HG03354 (cell line): ENCODE results near the gene PILRA.
"Not testable (repeated sequence)": the region's sequence is repeated elsewhere in the genome, so short reads cannot be mapped to it uniquely, and the experiment has no call there.

Experiments
- ATAC-seq: cut with Tn5 transposase; IDR thresholded peaks from one replicate; pipeline ENCODE4 v1.9.1; 2021; ENCODE audit warnings: mild to moderate bottlenecking; ENCODE audit not compliant: unreplicated experiment, poor library complexity, severe bottlenecking

Gene PILRA

DNA sequence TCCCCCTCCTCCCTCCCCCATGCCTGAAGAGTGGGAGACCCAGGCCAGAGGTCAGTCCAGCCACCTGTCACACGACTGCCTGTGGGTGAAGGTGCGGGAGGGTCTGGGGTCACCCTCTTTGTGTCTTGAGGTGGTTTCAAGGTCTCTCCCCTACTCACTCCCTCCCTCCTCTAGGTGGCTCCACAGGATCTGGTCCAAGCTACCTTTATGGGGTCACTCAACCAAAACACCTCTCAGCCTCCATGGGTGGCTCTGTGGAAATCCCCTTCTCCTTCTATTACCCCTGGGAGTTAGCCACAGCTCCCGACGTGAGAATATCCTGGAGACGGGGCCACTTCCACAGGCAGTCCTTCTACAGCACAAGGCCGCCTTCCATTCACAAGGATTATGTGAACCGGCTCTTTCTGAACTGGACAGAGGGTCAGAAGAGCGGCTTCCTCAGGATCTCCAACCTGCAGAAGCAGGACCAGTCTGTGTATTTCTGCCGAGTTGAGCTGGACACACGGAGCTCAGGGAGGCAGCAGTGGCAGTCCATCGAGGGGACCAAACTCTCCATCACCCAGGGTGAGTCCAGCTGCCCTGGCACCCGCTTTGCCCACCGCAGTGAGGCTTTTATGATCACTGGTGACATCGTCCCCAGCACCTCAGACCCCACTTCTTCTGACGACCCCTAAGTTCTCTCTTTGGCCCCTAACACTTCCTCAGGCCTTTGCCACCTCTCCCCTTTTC is 747 bp downstream of the PILRA start:
- not testable (repeated sequence) for ATAC-seq

DNA sequence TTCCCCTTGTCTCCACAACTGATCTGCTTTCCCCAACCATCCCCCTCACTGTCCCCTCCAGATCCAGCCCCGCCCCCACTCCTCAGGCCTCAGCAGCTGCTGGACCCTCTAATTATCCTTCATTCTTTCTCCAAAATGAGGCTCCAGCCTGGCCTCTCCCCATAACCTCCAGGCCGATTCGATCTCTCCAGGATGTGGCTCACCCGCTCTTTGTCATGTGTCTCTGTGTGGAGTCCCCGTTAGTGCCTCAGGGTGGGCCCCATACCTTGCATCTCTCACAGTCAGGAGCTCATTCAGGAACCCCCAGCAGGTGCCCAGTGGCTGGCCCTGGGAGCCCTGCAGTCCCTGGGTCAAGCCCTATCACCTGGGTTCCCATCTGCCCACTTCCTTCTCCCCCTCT is 1.3 kb downstream of the PILRA start:
- ATAC-seq = no peak

DNA sequence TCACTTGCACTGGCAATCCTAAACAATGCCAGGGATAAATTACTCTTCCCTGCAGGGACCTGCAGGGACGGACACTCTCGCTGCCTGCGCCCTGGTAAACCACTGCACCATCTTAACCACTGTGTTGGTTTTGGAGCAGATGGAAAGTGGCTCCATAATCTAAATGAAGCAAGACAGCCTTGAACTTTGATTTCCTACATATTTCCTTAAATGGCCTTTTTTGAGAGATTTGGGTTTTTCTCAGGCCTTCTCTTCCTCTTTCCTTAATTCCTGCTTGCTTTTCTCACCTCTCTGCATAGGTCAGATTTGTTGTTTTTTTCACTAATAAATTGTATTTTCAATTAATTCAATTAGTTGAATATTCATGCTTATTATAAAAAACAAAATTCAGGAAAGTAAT is 2.8 kb downstream of the PILRA start:
- no peak for ATAC-seq

DNA sequence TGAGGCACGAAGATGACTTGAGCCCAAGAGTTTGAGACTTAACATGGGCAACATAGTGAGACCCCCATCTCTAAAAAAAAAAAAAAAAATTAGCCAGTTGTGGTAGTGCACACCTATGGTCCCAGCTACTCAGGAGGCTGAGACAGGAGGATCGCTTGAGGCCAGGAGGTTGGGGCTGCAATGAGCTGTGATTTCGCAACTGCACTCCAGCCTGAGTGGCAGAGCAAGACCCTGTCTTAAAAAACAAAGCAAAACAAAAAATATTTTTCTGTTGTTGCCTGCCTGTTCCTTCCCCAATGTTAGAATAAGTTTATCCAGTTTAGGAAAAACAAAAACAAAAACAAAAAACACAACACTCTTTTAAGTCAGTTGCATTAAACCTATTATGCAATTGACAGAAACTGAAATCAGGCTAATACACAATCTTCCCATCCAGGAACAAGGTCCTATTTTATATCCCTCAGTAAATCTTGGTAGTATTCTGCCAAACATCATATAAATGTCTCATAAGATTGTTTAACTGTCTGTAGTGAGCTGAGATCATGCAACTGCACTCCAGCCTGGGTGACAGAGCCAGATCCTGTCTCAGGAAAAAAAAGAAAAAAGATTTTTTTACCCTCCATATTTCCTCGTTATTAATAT is 4.9 kb downstream of the PILRA start:
- ATAC-seq = no peak

DNA sequence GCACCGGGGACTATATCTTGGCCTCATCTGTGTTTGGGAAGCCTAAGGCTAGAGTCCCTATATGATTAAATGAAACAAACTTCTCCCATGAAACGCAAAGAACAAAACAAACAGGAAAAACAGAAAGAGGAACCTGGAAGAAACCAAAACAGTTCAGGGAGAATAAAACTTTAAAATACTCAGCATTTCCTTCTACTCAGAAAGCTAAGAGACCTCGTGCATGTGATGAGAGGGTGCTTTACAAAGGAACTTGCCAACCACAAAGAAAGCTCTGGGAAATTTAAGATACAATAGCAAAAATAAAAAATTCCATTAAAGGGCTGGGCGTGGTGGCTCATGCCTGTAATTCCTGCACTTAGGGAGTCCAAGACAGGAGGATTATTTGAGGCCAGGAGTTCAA is 6.9 kb downstream of the PILRA start:
- no peak for ATAC-seq

DNA sequence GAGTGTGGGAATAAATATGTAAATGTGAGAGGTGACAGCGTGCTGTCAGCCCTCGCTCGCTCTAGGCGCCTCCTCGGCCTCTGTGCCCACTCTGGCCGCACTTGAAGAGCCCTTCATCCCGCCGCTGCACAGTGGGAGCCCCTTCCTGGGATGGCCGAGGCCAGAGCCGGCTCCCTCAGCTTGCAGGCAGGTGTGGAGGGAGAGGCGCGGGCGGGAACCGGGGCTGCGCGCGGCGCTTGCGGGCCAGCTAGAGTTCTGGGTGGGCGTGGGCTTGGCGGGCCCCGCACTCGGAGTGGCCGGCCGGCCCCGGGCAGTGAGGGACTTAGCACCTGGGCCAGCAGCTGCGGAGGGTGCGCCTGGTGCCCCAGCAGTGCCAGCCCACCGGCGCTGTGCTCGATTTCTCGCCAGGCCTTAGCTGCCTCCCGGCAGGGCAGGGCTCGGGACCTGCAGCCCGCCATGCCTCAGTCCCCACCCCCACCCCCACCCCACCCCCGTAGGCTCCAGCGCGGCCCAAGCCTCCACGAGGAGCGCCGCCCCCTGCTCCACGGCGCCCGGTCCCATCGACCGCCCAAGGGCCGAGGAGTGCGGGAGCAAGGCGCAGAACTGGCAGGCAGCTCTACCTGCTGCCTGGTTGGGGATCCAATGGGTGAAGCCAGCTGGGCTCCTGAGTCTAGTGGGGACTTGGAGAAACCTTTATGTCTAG is 8.4 kb downstream of the PILRA start:
- not testable (repeated sequence) for ATAC-seq

DNA sequence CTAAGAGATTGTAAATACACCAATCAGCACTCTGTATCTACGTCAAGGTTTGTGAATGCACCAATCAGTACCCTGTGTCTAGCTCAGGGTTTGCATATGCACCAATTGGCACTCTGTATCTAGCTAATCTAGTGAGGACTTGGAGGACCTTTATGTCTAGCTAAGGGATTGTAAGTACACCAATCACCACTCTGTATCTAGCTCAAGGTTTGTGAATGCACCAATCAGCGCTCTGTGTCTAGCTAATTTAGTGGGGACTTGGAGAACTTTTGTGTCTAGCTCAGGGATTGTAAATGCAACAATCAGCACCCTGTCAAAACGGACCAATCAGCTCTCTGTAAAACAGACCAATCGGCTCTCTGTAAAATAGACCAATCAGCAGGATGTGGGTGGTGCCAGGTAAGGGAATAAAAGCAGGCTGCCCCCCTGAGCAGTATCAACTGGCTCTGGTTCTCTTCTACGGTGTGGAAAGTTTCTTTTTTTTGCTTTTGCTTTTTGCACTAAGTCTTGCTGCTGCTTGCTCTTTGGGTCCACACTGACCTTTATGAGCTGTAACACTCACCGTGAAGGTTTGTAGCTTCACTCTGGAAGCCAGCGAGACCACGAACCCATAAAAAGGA is 9.1 kb downstream of the PILRA start:
- not testable (repeated sequence) for ATAC-seq

DNA sequence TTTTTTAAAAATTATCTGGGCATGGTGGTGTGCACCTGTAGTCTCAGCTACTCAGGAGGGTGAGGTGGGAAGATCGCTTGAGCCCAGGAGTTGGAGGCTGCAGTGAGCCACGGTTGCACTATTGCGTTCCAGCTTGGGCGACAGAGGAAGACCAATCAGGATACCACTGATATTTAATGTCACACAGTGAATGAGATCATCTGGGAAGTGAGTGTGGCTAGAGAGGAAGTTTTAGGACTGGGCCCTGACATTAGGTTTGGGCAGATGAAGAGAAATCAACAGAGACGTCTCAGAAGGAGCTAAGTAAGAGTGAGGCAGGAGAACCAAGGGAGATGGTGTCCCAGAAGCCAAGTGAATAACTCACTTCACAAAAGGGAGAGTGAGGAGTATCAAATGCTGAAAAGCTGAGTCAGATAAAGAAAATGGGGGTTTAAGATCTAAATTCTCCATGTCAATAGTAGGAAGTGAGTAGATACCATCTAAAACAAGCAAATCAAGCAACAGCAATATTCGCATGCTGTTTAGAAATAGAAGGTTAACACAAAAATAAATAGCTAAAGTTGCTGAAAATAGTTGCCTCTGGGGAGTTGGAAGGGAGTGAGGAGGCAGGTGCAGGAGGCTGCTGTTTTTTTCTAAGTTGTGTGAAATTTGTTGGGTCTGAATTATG is 11.5 kb downstream of the PILRA start:
- ATAC-seq = no peak

DNA sequence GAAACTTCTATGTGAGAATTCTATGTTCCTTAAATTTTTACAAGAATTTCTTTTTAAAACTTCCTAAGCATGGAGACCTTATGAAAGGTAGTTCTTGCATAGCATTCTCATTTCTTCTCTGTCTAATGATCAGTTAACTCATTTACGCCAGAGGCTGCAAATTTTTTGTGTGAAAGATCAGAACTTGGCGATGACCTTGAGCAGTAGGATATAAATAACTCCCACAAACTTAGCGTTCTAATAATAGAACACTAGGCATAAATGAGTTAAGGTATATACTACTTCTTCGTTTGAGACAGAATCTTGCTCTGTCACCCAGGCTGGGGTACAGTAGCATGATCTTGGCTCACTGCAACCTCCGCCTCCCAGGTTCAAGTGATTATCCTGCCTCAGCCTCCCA is 13.7 kb downstream of the PILRA start:
- no peak for ATAC-seq

DNA sequence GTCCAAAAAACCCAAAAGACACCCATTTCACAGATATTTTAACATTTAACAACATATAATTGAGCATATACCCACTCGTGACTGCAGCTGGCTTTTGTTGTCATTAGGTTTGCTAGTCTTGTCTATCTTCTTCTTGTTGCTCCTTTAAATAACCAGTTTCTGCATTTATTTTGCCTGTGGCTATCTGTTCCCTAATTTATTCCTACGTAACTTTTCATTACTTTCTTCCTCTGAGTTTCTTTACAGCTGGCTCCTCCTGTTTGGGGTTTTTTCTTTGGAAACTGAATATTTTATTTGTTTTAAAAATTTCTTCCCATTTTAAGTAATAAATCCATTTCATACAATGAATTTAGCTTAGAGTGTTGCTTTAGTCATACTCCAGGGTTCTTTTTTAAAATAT is 14.4 kb downstream of the PILRA start:
- no peak for ATAC-seq

DNA sequence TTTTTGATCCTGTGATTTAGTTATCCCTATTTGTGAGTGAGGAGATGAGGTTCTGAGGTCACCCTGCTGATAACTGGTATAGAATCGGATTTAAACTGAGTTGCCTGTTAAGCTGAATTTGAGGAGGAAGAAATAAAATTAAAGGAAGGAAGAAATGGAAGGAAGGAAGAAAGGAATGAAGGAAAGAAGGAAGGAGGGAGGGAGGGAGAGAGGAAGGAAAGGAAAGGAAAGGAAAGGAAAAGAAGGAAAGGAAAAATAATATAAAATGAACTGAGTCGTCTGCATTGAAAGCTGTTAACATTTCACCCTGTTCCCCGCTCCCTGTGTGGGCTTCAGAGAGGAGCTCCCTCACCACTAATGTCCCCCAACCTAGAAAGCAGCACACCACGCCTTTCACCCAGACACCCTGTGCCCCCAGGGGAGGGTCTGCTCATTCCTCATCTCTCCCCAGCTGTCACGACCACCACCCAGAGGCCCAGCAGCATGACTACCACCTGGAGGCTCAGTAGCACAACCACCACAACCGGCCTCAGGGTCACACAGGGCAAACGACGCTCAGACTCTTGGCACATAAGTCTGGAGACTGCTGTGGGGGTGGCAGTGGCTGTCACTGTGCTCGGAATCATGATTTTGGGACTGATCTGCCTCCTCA is 16.3 kb downstream of the PILRA start:
- ATAC-seq = no peak

DNA sequence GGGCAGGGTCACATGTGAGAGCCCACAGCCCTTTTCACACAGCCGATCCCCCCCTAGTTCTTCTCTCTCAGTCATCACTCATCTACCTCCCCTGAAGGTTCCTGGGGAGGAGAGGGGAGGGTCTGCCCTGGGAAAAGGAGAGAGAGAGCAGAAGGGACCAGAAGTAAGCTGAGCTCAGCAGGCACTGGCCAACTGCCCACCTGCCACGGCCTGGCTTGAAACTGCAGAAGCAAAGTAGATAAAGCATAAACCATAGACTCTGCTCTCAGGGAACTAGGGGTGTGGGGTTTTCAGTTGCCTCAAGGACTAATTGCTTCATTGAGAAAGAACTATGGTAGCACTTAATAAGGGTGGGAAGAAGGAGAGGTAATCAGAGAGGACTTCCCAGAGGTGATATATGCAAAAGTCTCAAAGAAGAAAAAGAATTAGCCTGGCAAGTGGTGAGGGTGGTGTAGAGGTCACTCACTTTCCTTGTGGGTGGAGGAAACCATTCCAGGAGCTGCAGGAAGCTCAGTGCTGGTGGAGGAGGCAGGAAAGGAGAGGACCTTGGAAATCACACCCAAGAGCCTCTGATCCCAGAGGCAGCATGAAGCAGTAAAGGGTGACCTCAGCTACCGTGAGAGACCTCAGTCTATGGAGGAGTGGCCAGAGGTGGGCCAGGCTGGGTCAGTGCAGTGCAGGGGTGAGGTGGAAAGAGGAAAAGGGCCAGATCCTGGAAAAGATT is 17.2 kb downstream of the PILRA start:
- no peak for ATAC-seq

DNA sequence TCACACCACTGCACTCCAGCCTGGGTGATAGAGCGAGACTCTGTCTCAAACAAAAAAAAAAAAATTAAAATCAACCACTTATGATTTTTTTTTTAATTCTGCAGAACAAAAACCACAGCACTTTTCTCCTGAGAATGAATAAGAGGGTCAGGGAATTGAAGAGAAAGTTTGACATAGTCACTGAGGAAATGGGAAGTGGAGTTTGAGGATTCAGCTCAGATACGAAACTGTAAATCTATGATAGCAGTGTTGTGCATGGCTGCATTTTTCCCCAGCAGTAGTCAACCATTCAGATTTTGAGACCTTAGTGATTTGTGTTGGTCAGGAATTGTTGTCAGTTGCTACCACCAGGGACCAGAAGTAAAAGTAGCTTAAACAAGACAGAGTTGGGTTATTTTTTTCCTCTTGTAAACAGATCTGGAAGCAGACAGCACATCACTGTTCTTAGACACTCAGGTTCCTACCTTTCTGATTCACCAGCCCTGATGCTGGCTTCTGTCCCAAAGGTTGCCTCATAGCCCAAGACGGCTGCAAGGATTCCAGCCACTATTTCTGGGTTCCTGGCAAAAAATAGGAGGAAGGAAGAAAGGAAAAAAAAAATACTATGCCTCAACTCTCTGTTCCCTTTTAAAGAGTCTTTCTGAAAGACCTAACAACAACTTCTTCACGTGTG is 20.1 kb downstream of the PILRA start:
- no peak for ATAC-seq

DNA sequence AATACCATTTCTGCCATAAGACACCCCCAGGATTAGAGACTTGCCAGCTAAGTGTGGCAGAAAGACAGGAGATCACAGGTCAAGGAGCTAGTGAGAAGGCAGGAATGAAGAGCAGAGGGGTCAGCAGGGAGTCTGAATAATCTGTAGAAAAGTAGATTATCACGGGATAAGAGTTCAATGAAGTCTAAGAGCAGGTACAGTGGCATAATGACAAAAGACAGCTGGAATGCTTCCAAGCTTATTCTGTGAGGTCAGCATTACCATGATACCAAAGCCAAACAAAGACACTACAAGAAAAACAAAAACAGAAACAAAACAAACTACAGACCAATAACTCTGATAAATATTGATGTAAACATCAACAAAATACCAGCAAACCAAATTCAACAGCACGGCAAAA is 20.8 kb downstream of the PILRA start:
- no peak for ATAC-seq

DNA sequence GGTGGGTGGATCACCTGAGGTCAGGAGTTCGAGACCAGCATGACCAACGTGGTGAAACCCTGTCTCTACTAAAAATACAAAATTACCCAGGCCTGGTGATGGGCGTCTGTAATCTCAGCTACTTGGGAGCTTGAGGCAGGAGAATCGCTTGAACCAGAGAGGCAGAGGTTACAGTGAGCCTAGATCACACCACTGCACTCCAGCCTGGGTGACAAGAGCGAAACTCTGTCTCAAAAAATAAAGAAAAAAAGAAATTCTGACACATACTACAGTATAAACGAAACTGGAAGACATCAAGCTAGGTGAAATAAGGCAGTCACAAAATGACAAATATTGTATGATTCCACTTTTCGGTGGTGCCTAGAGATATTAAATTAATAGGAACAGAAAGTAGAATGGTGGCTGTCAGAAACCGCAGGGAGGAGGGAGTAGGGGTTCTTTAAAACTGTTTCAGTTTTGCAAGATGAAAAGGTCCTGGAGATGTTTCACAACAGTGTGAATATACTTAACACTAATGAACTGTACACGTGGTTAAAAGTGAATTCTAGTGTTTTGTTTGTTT is 23.2 kb downstream of the PILRA start:
- peak; percentile 87 for ATAC-seq

DNA sequence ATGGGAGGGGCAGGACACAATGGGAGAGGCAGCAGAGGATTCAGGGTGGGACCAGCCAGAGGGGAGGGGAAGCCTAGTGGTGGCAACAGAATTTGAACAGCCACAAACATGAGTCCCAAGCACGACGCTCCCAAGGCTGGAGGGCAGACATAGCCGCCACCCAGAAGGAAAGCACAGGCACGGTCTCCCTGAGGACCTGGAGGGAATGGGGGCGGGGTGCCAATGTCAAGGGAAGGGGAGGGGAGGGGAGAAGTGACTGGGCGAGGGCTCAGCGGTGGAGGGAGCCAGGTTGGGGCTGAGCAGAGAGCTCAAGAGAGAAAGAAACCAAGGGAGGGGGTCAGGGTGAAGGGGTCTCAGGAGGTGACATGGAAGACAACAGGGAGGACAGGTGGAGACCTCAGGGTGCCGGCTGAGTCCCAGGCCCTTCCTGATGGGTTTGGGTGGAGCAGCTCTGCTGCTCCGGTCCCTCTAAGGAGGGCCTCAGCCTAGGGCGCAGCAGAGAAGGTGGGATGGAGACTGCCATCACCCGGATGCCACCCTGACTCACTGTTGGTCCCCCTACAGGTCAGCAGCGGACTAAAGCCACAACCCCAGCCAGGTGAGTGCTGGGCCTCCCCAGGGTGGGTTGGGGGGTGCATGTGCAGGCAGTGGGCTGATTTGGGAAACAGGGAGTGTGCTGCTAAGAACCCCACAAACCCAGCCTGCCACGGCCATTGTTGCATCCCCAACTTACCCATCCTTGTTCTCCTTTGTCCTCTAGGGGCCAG is 24.2 kb downstream of the PILRA start:
- ATAC-seq = no peak

DNA sequence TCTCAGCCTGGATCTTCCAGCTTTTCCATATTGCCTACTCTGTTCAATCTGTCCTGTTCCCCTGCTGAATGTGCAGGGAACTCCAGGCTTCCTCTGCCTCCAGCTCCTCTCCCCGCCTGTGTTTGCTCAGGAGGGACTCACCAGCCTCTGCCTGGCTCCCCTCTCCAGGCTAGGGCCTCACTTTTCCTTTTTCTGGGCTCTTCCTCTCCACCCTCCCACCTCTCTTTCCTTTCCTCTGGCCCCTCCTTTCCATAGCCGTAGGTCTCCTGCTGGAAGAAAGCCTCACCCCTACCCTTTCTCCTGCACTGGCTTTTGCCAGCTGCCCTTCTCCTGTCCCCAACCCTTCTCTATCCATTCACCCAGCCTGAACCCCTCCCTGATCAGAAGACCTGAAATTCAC is 25.0 kb downstream of the PILRA start:
- no peak for ATAC-seq
